Trophoblast cell (in vitro differentiated cells and primary cell): ENCODE measurements around the gene CD7.

Experiments
- DNase-seq, 2 donors: peaks; one replicate each; pipeline ENCODE4 v3.0.0-alpha.2; 2016
- H2AFZ ChIP-seq: 2 replicates; pipeline ENCODE4 v1.6.1; 2013; ENCODE audit warnings: low read length, moderate library complexity, mild to moderate bottlenecking; ENCODE audit not compliant: insufficient read depth, poor library complexity
- H2AK5ac ChIP-seq: 2 replicates; pipeline ENCODE4 v1.6.1; 2013; ENCODE audit warnings: mild to moderate bottlenecking, low read length
- H2BK120ac ChIP-seq: 2 replicates; pipeline ENCODE4 v1.6.1; 2013; ENCODE audit warnings: low read length, mild to moderate bottlenecking, moderate library complexity; ENCODE audit not compliant: insufficient read depth, poor library complexity
- H2BK12ac ChIP-seq: 2 replicates; pipeline ENCODE4 v1.6.1; 2013; ENCODE audit warnings: mild to moderate bottlenecking, low read length, moderate library complexity
- H2BK5ac ChIP-seq: 2 replicates; pipeline ENCODE4 v1.6.1; 2013; ENCODE audit warnings: low read length, low read depth, moderate library complexity, mild to moderate bottlenecking; ENCODE audit not compliant: poor library complexity
- H3K14ac ChIP-seq: 2 replicates; pipeline ENCODE4 v1.6.1; 2013; ENCODE audit warnings: mild to moderate bottlenecking, low read length
- H3K18ac ChIP-seq: 2 replicates; pipeline ENCODE4 v1.6.1; 2013; ENCODE audit warnings: mild to moderate bottlenecking, low read length
- H3K23ac ChIP-seq: 2 replicates; pipeline ENCODE4 v1.6.1; 2013; ENCODE audit warnings: low read length
- H3K27ac ChIP-seq: 2 replicates; pipeline ENCODE4 v1.5.1; 2013; ENCODE audit warnings: low read depth, mild to moderate bottlenecking, inconsistent platforms, low read length, moderate library complexity
- H3K27me3 ChIP-seq: 2 replicates; pipeline ENCODE4 v1.6.1; 2013; ENCODE audit warnings: inconsistent platforms, mild to moderate bottlenecking, low read length, moderate library complexity; ENCODE audit not compliant: insufficient read depth
- H3K36me3 ChIP-seq, 2 experiments: 1 replicate in 1 of 2; 2 replicates in 1 of 2; pipeline ENCODE4 v1.6.1; 2013; ENCODE audit warnings: low read length in 2 of 2, mild to moderate bottlenecking in 2 of 2, moderate library complexity in 1 of 2; ENCODE audit not compliant: insufficient read depth in 2 of 2, control insufficient read depth in 1 of 2
- H3K4ac ChIP-seq: 2 replicates; pipeline ENCODE4 v1.6.1; 2013; ENCODE audit warnings: low read depth, mild to moderate bottlenecking, low read length, moderate library complexity
- H3K4me1 ChIP-seq, 2 experiments: 1 replicate in 1 of 2; 2 replicates in 1 of 2; pipeline ENCODE4 v1.6.1; 2013; ENCODE audit warnings: low read length in 2 of 2, mild to moderate bottlenecking in 2 of 2, moderate library complexity in 1 of 2; ENCODE audit not compliant: insufficient read depth in 2 of 2, control insufficient read depth in 1 of 2
- H3K4me2 ChIP-seq: 2 replicates; pipeline ENCODE4 v1.6.1; 2013; ENCODE audit warnings: inconsistent platforms, mild to moderate bottlenecking, low read length, moderate library complexity
- H3K4me3 ChIP-seq: 2 replicates; pipeline ENCODE4 v1.5.1; 2013; ENCODE audit warnings: mild to moderate bottlenecking, low read depth, low read length, inconsistent platforms
- H3K79me1 ChIP-seq: one replicate; pipeline ENCODE4 v1.6.1; 2013; ENCODE audit warnings: low read length
- H3K79me2 ChIP-seq: 2 replicates; pipeline ENCODE4 v1.6.1; 2013; ENCODE audit warnings: low read length, mild to moderate bottlenecking; ENCODE audit not compliant: control insufficient read depth, insufficient read depth, poor library complexity
- H3K9ac ChIP-seq: 2 replicates; pipeline ENCODE4 v1.6.1; 2013; ENCODE audit warnings: mild to moderate bottlenecking, low read length
- H3K9me3 ChIP-seq: 2 replicates; pipeline ENCODE4 v1.6.1; 2013; ENCODE audit warnings: low read depth, mild to moderate bottlenecking, control low read depth, inconsistent platforms, low read length; ENCODE audit not compliant: insufficient read depth
- H4K12ac ChIP-seq: 2 replicates; pipeline ENCODE4 v1.6.1; 2013; ENCODE audit warnings: low read depth, mild to moderate bottlenecking, low read length, moderate library complexity
- H4K8ac ChIP-seq: 2 replicates; pipeline ENCODE4 v1.6.1; 2013; ENCODE audit warnings: low read depth, mild to moderate bottlenecking, low read length, moderate library complexity
- H4K91ac ChIP-seq: one replicate; pipeline ENCODE4 v1.6.1; 2013; ENCODE audit warnings: low read depth, mild to moderate bottlenecking, low read length, moderate library complexity
- WGBS: extraction: QIAGEN DNeasy Blood & Tissue Kit; methylation state at CpG from one replicate; pipeline ENCODE4 v1.1.7; 2013; ENCODE audit warnings: missing lambda C conversion rate; ENCODE audit not compliant: insufficient read length, insufficient coverage; ENCODE audit errors: extremely low coverage; 5-methylcytosine and 5-hydroxymethylcytosine counted together

CD7 gene

DNA sequence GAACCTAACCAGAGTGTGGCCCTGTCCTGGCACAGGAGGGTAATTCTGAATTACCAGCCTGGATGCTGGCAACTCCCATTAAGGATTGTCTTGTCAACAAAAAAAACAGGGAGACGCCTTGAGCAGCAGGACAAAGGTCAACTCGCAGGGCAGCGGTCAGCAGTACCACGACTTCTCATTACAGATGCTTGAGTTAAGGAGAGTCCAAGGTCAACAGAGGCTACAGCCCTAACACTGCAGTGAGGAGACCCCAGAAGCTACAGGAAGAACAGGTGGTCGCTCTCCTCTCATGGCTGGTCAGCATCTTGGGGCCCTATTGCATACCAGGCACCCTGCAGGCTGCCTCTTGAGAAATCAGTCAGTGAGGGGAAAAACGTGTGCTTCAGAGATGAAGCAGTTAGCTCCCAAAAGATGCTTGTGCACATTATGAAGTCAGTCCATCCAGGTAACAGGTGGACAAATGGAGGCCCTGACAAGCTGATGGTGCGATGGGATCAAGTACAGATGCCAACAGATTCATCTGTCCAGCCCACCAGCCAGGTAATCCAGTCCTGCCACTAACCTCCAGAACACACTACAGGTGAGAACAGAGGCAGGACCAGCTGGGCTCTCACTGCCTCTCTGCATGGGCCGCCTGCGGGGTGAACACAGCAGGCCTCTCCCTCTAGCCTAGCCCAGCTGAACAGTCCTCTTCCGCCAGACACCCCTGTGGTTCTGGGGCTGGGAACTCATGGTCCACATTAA lies 48.1 kb downstream of the CD7 start:
- H4K8ac ChIP-seq: no peak overlapping the region
- no peak overlapping the region for H3K14ac ChIP-seq
- H4K12ac ChIP-seq: no peak overlapping the region
- H3K23ac ChIP-seq: no peak overlapping the region
- no peaks in the 10 kb centered on the region for H3K27me3 ChIP-seq
- peaks cover 28 to 29% of the 10 kb centered on the region in 2 experiments for H3K4me1 ChIP-seq
- no peak overlapping the region for H3K9ac ChIP-seq
- peak overlapping the region; percentile 98 for H3K4ac ChIP-seq
- H2BK12ac ChIP-seq: no peak overlapping the region
- no peak overlapping the region for H3K4me2 ChIP-seq
- no peak overlapping the region for H3K27ac ChIP-seq
- no peak overlapping the region for H2BK5ac ChIP-seq
- H3K18ac ChIP-seq: no peak overlapping the region
- peaks cover 48 to 66% of the 10 kb centered on the region in 2 experiments for H3K36me3 ChIP-seq
- H4K91ac ChIP-seq: no peak overlapping the region
- no peak overlapping the region for H2BK120ac ChIP-seq
- no peak overlapping the region for H3K4me3 ChIP-seq
- no CpG with 5 or more reads among the region's 10 CpGs for WGBS
- peaks cover 2% of the 10 kb centered on the region for H3K9me3 ChIP-seq
- H2AFZ ChIP-seq: peak overlapping the region; percentile 23
- H3K79me2 ChIP-seq: peaks cover 58% of the 10 kb centered on the region
- no peak for DNase-seq
- H2AK5ac ChIP-seq: no peak overlapping the region
- H3K79me1 ChIP-seq: peaks cover 11% of the 10 kb centered on the region

DNA sequence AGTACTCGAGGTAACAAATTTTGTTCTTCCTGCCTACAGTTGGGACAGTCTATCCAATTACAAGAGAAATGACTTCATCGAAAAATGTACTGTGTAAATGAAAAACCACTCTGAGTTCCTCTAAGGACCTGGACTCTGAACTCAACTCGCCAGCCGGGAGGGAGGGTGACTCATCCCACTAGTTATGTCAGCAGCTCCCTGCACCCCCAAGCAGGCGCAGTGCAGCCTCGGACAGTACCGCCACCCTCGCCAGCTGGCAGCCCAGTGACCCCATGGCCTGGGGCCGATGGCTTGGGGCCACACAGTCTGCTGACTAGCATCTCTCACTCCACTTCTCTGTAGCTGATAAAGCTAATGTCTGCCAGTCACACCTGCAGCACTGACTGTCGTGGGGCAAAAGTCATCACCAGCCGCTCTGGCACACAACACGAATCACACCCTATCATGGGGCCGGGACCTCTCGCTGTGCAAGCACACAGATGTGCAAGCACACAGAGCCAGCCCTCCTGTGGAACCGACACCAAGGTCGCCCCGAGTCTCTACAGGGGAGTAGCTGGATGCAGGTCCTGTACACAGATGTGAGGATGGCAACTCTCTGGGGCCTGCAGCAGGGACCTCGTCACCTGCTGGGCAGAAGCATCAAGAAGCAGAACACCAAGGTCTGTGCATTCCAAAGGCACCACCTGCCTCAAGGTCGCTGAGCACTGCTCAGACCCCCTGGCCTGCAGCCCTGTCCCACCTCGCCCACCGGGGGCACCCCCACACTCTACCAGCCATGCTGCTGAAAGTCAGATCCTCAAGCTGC lies 49.6 kb downstream of the CD7 start:
- H4K12ac ChIP-seq: no peak overlapping the region
- no CpG with 5 or more reads among the region's 21 CpGs for WGBS

DNA sequence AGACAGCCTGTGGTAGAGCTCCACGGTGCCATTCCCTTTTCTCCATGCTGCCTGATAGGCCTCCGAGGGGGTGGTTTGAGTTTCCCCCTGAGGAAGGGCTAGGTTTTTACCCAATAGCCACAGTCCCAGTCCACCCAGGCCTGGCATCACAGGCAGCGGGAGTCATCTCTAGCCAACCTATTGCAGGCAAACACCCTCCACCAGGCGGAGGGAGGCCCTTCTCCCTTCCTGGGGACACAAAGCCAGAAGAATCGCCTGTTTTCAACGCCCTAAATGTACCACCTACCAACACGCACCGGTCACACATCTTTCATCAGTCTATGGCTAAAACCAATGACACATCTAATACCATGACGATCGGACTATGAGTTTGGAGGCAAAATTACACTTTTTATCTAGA lies 51.3 kb downstream of the CD7 start:
- Histone ChIP-seq H2AFZ (no peak overlapping the region), H2BK12ac (no peak overlapping the region), H3K27me3 (no peaks in the 10 kb centered on the region), H3K4ac (peak overlapping the region; percentile 44), H2AK5ac (no peak overlapping the region), H3K9me3 (peaks cover 2% of the 10 kb centered on the region), H2BK120ac (no peak overlapping the region), H3K4me3 (no peak overlapping the region), H2BK5ac (no peak overlapping the region), H3K36me3 (peaks cover 68 to 87% of the 10 kb centered on the region in 2 experiments), H3K14ac (no peak overlapping the region), H4K91ac (no peak overlapping the region), H3K27ac (no peak overlapping the region), H4K12ac (no peak overlapping the region), H3K23ac (no peak overlapping the region), H3K4me2 (no peak overlapping the region), H3K79me2 (peaks cover 35% of the 10 kb centered on the region), H4K8ac (no peak overlapping the region), H3K4me1 (peaks cover 15 to 16% of the 10 kb centered on the region in 2 experiments), H3K18ac (no peak overlapping the region), H3K79me1 (no peaks in the 10 kb centered on the region), H3K9ac (no peak overlapping the region)
- DNase-seq: no peak
- WGBS: no CpG with 5 or more reads among the region's 10 CpGs

More for the DNA sequence above, 49.6 kb downstream of the CD7 start:
- no peak overlapping the region for H2AK5ac ChIP-seq
- peaks cover 49% of the 10 kb centered on the region for H3K79me2 ChIP-seq
- H3K4me3 ChIP-seq: no peak overlapping the region
- no peak overlapping the region for H2AFZ ChIP-seq
- H3K4me2 ChIP-seq: no peak overlapping the region
- peaks cover 3% of the 10 kb centered on the region for H3K79me1 ChIP-seq
- H3K9me3 ChIP-seq: peaks cover 2% of the 10 kb centered on the region
- peak; percentile 76 to 83 for DNase-seq
- no peak overlapping the region for H2BK12ac ChIP-seq
- H3K9ac ChIP-seq: no peak overlapping the region
- no peak overlapping the region for H2BK120ac ChIP-seq
- no peaks in the 10 kb centered on the region for H3K27me3 ChIP-seq
- peaks cover 22% of the 10 kb centered on the region in 2 experiments for H3K4me1 ChIP-seq
- peaks cover 64 to 81% of the 10 kb centered on the region in 2 experiments for H3K36me3 ChIP-seq
- H4K8ac ChIP-seq: no peak overlapping the region
- H2BK5ac ChIP-seq: no peak overlapping the region
- no peak overlapping the region for H3K27ac ChIP-seq
- H3K18ac ChIP-seq: no peak overlapping the region
- H3K4ac ChIP-seq: peak overlapping the region; percentile 85
- no peak overlapping the region for H3K23ac ChIP-seq
- no peak overlapping the region for H3K14ac ChIP-seq
- no peak overlapping the region for H4K91ac ChIP-seq
